H4 (cell line): ENCODE measurements around the gene TOR1AIP2. TPM values are rescaled to one million over a fixed set of nuclear protein-coding genes. Genes with fewer than 3 reads are reported as not detected.
A peak's percentile ranks its signal among the peaks of the same experiment; 100 is the strongest.

ENCODE experiments used
- DNase-seq: peaks from one replicate; pipeline ENCODE4 v3.0.0-alpha.2; 2015; ENCODE audit warnings: low spot score
- total RNA-seq: library from RNA; depleted of rRNA; stranded (reverse); fragments of >200 nt; shearing (Covaris generic); gene quantifications from 2 replicates; pipeline ENCODE4 v1.2.3, GENCODE V29; 2014

Gene TOR1AIP2
- total RNA-seq, 1 experiment from 2014 or later = 68.9 TPM

DNA sequence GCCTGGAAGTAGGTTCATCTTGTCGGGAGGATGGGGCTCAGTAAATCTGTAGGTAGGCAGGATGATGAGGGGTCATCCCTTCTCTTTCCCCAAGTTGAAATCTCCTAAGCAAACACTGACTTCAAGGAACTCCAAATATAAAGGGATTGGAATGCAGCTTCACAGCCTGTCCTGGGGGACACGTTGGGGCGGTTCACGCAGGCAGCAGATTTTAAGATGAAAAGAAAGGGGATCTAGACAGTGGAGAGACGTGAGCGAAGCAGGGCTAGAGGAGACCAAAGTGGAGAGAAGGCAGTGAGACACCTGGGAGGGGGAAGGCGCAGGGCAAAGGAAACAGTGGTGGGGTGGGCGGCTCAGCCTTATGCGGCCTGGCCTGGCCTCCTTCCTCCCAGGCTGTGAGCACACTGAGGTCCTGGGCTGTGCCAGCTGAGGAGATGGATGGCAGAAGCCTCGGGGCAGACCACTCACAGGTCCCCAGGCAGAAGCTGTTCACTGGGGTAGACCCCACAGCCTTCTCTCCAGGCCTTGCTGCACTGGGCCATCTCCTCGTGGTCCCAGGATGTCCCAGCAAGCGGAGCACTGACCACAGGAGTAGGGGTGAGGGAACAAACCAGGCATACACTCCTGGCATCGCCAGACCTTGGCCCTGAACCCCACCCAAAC is 51.7 kb downstream of the TOR1AIP2 start:
- DNase-seq = no peak

DNA sequence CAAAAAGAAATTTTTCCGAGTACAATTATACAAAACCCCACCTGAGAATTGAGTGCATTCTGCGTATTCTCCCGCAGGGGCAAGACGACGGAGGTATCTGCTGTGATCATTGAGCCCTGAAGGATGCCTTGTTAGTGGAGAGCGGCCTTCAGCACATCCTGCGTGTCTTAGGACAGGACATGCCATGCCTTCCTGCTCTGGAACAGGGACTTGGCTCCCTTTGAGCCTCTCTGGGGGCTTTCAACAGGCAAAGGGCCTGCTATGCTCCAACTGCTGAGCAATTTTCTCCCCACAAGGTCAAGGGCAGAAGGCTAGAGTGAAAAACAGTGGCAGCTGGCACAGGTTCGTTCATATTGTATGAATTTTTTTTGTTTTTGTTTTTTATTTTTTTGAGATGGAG is 52.4 kb downstream of the TOR1AIP2 start:
- no peak for DNase-seq

GRCh38 chr1:179824265-179824664 is 53.3 kb downstream of the TOR1AIP2 start:
- no peak for DNase-seq

- no peak for DNase-seq
Observed at GRCh38 chr1:179823693-179824092, 53.9 kb downstream of the TOR1AIP2 start.

DNA sequence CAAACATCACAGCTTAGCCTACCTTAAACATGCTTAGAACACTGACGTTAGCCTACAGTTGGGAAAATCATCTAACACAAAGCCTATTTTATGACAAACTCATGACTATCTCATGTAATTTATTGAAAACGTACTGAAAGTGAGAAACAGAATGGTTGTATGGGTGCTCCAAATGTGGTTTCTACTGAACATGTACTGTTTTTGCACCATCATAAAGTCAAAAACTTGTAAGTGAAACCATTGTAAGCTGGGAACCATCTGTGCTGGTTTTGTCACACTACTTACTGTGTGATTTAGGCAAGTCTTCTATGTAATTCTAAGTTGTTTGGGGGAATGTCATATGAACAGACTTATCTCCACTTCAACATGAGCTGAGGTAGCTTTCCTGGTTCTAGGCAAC is 55.5 kb downstream of the TOR1AIP2 start:
- DNase-seq = no peak

DNA sequence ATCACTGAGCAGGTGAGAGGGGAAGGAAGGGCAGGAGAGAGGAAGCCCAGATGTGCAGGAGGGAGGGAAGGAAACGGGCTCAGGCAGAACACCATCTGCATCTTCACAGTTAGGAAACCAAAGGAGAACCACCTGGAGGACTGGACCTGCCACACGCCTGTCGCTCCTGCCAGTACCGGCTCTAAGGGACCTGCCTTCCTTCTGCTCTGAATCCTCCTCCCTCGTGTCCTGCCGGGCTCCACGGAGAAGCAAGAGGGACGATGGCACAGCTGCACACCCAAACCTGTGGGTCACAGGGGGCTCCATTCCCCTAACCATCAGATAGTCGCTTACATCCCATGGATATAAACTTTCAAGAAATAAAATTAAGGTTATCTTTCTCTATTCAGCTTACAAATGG is 56.1 kb downstream of the TOR1AIP2 start:
- no peak for DNase-seq

DNA sequence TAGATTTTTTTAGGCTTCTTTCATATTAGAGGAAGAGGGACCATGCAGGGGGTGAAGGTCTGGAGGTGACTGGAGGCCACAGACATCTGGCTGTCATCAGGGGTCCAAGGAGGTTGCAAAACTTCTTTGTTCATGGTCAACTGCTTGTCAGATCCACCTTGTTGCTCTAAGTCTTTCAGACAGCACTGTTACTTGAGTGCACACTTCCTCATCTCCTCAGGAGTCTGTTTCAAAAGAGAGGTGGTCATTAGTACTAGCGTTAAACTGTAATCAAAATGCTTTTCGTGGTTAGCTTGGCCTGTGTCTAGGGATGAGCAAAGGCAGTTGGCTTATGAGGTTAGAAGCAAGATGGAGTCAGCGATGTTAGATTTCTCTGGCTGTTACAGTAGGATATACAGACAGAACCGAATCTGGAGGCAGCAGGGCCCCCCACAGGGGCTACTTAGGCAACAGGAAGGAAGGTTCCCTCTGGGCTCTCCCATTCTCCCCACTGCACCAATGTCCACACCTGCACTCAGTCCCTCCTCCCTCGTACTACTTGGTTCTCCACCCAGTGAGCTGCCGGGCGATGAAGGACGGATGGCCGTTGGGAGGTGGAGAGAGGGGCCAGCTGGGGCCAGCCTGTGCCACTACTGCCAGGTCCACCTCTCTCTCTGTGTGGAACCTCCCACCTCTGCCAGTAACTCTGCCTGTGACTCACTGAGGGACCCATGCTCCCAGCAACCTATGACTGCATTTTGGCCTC is 57.2 kb downstream of the TOR1AIP2 start:
- DNase-seq = no peak

DNA sequence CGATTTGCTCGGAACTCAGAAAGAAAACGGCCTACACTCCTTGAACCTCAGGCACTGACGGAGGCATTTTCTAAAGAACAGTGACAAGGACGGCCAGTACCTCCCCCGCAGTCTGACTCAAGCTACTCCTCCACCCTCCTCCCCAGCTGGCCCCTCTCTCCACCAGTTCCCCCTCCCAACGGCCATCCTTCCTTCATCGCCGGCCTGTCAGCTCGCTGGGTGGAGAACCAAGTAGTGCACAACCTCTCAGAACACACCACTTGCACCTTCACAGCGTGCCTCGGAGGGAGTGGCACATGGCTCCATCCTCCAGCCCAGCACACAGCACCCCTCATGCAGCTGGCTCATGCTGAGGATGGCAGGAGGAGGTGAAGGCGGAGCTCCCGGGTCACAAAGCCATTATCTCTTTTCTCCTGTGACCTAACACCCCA is 58.8 kb downstream of the TOR1AIP2 start:
- no peak for DNase-seq

DNA sequence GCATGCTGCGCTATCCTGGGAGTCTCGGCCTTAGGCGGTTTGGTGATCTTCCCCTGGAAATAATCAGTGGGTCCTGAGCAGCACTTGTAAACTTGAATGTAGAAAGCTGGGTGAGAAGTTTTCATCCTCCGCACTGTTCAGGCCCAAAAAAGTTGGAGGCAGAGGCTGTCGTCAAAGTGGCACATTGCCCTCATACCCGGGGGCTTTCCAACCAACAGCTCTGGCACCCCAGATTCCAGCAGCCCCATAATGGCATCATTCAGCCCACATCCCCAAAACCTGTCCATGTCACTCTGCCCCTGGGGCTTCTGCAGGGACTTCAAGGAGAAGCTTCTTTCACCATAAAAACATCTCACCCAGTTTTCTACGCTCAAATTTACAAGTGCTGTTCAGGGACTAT is 59.3 kb downstream of the TOR1AIP2 start:
- DNase-seq = no peak

- no peak for DNase-seq
Observed at GRCh38 chr1:179817789-179818188, 59.8 kb downstream of the TOR1AIP2 start.

DNA sequence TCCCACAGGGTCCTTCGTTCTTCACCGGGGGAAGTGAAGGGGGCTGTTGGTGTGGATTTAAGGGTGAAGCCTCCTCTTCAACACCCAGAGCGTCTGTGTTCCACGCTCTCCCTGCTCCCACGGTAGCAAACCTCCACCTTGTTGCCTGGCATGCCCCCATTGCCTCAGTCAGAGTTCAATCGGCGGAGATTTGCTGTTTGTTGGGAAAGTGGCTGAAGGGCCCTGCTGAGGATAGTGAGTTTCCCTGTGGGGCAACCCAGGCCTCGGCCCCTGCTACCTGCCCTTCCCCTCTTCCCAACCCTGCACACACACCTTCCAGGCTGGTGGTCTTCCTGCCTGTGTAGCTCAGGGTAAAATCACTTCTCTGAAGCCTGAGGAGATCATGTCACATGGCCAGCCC is 60.5 kb downstream of the TOR1AIP2 start:
- no peak for DNase-seq

- DNase-seq = no peak
Observed at GRCh38 chr1:179816196-179816960, 61.2 kb downstream of the TOR1AIP2 start.

- no peak for DNase-seq
Observed at GRCh38 chr1:179815641-179816040, 62.0 kb downstream of the TOR1AIP2 start.

- no peak for DNase-seq
Observed at GRCh38 chr1:179814546-179814838, 63.1 kb downstream of the TOR1AIP2 start.

DNA sequence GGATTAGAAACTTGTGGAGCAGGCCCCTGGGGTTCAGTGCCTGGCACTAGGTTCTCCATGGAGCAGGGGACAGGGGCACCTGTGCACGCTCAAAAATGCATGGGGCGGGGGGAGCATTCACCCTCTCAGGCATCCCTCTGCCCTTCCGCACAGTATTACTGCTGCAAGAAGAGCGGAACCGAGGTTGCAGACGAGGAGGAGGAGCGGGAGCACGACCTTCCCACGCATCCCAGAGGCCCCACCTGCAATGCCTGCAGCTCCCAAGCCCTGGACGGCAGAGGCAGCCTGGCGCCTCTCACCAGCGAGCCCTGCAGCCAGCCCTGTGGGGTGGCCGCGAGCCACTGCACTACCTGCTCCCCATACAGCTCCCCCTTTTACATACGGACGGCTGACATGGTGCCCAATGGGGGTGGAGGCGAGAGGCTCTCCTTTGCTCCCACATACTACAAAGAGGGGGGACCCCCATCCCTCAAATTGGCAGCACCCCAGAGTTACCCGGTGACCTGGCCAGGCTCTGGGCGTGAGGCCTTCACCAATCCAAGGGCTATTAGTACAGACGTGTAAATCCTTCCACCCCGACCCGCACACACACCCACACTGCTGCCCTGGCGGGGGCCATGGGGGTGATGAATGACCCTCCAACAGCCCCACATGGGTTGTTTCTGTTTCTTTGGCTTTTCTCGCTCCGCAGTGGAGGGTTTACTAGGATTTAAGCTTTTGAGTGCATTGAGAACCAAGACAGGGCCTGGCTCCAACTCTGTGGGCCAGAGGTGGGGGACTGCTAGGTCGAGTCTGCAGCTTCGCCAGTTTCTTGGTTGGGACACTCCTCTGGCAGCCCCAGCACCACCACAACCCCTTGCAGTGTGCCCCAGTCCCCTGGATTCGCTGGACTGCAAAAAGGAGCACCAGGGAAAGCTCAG is 63.7 kb downstream of the TOR1AIP2 start:
- DNase-seq = no peak

- DNase-seq = no peak
Observed at GRCh38 chr1:179812501-179813292, 64.9 kb downstream of the TOR1AIP2 start.

GRCh38 chr1:179810367-179810715 is 67.3 kb downstream of the TOR1AIP2 start:
- no peak for DNase-seq

DNA sequence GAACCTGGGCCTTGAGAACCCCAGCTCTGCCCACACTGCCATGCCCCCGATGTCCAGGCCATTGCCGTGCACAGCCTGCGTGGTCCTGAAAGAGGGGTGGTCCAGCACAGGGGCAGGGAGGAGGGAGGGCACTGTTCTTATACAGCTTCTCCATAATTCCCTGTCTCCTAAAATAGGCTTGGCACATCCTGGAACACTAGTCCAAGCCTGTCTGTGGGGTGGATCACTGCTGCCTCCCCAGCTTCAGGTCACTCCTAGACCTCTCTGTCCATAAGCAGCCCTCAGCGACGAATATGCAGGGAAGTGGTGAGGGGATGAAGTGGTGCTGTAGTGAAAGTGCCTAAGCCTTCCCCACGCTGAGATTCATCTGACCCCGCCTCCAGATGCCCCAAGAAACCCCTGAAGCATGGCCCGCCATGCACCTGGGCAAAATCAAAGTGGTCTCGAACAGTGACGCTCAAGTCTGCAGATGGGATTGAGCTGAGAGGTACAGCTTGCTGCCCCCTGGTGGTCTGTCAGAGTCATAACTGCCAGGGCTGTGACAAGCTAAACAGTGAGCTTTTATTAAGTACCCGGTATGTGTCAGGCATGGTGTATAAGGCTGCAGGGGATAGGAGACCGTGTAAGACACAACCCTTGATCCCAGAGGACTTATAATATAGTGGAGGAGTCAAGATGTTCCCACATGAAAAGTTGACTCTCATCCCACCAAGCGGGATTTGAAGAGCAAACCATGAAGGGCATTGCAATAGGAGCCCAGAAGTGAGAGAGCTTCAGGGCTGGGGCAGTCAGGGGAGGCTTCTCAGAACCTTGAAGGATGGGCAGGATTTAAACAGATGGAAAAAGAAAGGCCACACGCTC is 67.9 kb downstream of the TOR1AIP2 start:
- DNase-seq = peak; percentile 68

DNA sequence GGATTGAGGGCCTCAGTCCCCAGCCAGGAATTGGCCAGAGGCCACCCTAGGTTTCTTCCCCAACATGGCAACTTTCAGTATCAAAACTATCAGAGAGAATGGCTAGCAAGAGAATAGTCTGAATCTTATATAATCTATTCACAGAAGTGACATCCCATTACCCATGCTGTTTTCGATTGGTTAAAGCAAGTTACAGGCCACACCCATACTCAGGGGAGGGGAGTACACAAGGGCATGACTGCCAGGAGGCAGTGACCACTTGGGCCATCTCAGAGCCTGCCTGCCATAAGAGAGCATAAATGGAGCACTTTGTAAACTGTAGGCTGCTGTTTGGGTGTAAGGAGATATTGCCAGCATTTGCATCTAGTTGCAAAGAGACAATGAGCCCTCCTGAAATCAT is 69.1 kb downstream of the TOR1AIP2 start:
- peak; percentile 19 for DNase-seq
